8988T (cell line): ENCODE results near the gene PCGF5.
A peak's percentile ranks its signal among the peaks of the same experiment; 100 is the strongest.
"Not testable (repeated sequence)": the region's sequence is repeated elsewhere in the genome, so short reads cannot be mapped to it uniquely, and the experiment has no call there.

Experiments
- DNase-seq: peaks from one replicate; pipeline ENCODE4 v3.0.0; 2011

PCGF5 gene

DNA sequence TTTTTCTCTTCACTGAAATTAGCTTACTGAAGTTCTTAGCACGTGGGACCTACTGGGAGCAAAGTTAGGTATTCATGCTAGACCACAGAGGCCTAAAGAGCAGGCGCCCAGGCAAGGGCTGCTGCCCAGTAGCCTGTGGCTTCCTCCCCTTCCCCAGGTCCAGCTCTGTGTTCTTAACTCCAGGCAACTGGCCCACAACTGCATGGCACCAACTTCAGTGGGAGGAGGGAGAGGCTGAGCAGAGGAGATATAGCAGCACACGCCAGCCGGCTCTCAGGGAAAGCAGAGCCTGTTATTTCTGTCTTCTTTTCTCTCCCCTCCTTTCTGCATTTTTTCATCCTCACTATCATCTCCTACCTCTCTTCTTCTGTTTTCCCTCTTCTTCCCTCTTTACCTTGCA is 67.4 kb downstream of the PCGF5 start:
- no peak for DNase-seq

DNA sequence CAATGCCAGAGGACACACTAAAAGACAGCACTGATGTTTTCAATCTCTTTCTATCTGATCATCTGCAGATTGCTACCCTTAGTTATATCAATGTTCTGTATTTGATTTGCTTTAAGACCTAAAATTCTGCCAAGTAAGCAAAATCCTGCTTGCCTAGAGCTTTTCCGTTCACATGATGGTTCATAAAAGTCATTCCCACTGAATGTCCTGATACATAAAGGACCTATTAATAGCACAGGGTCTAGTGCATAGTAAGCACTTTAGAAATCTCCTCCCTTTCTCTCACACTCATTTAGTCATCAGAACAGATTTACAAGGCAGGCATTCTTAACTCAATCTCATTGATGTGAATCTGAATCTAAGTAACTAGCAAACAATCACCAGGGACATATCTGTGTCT is 68.8 kb downstream of the PCGF5 start:
- DNase-seq = no peak

GRCh38 chr10:91290607-91291006 is 70.1 kb downstream of the PCGF5 start:
- no peak for DNase-seq

GRCh38 chr10:91294134-91294906 is 73.9 kb downstream of the PCGF5 start:
- DNase-seq = no peak

DNA sequence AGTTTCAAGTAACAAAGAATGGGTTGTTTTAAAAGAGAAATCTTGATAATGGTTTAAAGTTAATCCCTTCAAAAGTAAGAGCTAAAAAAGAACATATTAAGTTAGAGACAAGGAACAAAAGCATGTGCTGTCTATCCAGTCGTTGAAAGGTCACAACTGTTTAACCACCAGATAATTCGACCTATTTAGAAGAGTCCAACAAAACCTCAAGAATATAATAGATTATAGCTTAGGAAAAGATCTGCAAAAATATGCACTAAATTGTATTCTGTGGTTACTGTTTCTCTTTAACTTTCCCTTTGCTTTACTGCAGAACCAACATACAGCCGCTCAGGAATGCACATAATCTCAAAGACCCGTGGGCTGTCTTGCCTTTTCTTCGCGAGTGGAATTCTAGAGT is 74.9 kb downstream of the PCGF5 start:
- no peak for DNase-seq

DNA sequence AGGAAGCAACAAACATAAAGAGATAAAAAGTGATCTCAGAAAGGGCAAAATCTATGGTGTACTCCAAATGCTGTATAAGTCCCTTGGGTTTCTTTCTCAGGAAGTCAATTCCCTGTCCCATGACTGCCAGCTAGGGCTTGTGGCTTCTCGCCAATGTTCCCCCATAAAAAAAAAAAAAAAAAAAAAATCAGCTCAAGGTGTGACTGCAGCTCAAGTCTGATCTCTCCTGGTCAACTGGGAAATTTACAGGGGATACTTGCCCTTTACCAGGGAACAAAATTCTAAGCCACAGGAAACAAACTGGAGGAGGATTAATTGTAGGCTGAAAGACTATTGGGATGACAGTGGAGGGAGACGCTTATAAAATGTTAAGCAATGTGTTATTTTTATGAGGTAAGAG is 76.0 kb downstream of the PCGF5 start:
- no peak for DNase-seq

DNA sequence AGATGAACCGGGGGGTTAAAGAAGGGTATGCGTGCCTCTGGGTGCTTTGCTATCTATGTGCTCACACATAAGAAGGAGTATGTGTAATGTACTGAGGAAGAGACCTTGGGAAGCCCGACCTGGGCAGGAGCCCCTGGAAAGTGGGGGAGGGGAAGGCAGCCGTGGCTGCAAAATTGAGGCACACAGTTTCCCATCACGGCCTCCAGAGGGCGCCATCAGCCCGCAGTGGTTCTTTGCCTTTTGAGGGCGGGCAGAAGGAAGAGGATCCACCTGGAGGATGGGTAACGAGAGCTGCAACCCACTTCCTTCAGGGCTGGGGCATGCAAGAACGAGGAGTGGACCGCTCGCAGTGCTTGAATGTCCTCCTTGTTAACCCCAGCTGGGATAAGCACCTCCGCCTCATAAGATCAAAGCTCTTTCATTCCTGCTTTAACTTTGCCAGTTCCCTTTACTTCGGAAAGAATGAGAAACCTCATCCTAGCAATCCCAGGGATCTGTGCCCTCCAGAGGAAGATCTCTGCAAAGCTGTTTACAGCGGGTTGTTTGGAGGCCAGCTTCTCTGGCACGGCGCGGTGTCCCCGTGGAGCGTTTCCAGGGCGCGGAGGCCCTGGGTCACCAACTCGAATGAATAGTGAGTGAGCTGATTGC is 77.9 kb downstream of the PCGF5 start:
- peak; percentile 48 for DNase-seq

DNA sequence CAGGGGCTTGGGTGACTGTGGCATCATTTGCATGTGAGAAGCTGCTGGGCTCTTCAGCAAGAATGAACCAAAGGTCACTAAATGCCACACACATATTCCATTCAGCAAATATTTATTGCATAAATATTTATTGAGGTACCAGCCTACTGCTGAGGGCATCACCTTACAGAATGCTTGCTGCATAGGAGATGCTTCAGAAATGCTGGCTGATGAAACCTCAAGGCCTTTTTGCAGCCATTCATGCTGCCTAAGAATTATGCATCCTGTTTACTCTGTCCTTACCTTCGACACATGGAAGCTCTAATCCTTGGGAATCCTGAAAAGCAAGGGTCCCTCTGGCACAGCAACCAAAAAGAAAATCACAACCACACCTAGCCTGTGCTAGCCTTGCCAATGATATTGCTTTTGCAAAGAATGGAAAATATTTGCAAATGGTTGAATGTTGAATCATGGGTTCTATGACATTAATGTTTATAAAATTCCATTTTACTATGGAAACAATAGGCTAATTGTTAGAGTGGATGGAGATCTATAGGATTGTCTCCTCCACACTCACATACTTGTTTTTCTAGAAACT is 79.6 kb downstream of the PCGF5 start:
- DNase-seq = no peak

- not testable (repeated sequence) for DNase-seq
Observed at GRCh38 chr10:91302946-91303345, 82.5 kb downstream of the PCGF5 start.

GRCh38 chr10:91305979-91306378 is 85.5 kb downstream of the PCGF5 start:
- DNase-seq = not testable (repeated sequence)

DNA sequence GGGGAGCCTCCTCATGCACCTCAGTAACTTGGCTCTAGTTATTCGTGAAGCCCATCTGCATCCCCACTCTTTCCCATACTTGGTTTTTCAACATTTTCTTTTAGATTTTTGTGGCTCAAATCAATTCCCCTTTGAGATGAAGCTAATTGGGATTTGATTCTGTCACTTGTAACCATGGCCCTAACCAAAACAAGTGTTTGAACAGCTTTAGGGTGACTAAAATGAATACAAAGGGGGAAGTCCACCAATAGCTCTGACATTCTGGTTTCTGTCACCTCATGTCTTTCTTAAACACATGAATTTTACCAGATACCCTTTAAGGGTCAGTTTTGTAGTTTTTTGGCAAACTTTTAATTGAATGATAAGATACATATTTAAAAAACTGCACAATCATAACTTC is 87.0 kb downstream of the PCGF5 start:
- no peak for DNase-seq

GRCh38 chr10:91309711-91310110 is 89.2 kb downstream of the PCGF5 start:
- DNase-seq = no peak

- no peak for DNase-seq
Observed at GRCh38 chr10:91311601-91312381, 91.3 kb downstream of the PCGF5 start.

- no peak for DNase-seq
Observed at GRCh38 chr10:91312382-91312733, 91.9 kb downstream of the PCGF5 start.

DNA sequence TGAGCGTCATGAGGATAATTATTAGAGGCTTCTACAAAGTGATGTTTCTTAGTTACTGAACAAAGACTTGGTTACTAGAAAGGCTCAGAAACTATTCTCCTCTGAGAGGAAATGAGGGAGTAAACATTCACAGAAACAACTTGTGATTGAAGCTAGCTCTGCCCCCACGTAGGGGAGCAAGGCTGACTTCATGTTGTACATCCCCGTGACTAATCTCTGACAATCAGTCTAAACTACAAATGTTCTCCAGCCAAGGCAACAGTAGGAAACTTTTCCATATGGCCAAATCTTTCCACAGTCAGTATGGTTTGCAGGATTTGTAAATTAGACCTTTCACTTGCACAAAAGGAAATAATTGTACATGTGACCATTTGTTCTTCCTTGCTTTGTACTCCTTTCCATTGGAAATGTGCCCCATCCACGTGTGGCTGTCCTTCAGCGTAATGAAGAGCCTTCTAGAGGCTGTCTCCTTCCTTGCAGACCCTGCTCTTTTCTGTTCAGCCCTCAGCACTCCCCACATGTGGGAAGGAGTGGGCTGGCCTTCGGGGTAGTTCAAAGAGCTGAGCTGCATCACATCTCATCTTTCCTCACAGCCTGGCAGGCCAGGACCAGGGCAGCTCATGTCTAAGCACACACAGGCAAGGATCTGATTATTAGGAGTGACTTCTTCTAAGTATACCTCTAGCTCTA is 93.5 kb downstream of the PCGF5 start:
- DNase-seq = no peak

DNA sequence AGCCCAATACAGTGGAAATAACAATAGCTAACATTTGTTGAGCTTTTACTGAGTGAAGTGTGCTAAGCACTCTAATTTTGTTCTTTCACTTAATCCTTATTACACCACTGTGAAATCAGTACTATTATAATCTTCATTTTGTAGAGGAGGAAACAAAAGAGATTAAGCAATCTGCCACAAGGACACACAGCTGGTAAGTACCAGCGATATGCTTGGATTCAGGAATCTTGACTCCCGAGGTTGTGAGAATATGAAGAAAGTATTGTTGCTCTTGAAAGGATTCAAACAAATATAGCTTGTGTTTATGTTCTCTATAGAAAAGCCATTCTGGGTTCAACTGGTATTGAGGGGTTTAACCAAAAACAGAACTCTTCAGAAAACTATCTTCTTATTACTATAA is 96.0 kb downstream of the PCGF5 start:
- no peak for DNase-seq

DNA sequence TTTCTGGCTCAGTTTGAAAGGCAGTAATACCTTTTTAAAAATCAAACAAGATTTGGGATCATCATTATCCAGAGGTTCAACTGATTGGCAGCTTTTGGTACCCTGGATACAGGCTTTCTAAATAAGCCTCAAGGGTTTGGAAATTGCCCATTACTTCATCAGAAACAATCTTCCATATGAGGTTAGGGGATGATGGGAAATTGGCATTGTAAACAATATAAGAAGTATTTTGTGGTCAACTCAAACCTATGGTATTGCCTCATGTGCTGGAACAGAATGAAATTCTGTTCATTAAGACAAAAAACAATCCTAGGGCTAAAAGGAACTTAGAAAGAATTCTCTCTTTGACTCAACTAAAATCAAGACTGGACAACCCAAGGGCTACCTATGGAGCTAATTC is 97.1 kb downstream of the PCGF5 start:
- no peak for DNase-seq

GRCh38 chr10:91319336-91319735 is 98.9 kb downstream of the PCGF5 start:
- DNase-seq = no peak

GRCh38 chr10:91323293-91323905 is 102.9 kb downstream of the PCGF5 start:
- not testable (repeated sequence) for DNase-seq

DNA sequence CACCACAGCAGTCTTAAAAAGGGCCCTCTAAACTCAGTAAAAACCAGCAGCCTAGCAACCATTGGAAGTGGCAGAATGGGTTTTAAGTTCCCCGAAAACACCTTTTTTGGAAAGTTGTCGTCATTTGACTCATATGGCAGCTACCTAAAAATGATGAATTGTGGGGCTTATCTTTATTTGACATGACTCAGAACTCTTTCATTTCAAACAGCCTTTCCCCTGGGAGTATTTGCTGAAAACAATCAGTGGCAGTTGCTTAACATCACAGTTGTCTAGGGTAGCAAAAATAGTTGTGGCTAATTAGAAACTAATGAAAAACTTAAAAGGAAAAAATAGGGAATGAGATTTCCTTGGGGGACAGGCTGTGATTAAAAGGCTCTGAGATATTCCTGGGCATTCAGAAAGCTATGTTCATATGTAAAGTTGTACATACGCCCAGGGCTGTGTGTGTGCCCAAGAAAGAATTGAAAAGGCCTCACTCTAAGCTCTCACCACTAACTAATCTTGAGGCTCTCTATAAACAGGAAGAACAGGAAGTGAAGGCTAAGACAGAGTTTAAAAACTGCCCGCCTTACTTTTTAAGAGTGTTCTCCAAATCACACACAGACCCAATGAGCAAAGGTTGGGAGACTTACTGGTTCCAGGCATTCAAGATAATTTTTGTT is 108.0 kb downstream of the PCGF5 start:
- no peak for DNase-seq
